GM19372 (cell line): ENCODE data around the gene ATP5F1E.
"Not testable (repeated sequence)": the region's sequence is repeated elsewhere in the genome, so short reads cannot be mapped to it uniquely, and the experiment has no call there.

Experiments used
- ATAC-seq: cut with Tn5 transposase; IDR thresholded peaks from one replicate; pipeline ENCODE4 v1.9.1; 2021; ENCODE audit warnings: mild to moderate bottlenecking, low read depth, moderate library complexity; ENCODE audit not compliant: unreplicated experiment

ATP5F1E gene

DNA sequence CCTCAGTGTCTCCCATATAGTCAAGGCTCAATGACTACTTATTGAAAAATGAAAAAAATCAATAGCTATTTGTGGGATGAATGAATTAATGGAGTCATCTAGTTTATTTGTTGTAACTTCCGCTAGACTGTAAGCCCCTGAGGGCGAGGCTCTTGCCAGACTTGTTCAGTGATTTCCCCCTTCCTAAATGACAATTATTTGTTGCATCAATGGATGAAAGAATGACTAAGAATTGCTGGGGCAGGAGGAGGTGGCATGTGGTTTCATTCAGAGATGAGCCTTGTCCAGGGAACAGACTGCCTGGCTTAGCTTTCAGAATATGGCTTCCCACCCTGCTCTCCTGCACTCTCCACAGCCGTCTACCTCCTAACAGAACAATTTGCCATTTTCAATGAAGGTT, 11.6 kb upstream of the ATP5F1E start:
- ATAC-seq = no peak

DNA sequence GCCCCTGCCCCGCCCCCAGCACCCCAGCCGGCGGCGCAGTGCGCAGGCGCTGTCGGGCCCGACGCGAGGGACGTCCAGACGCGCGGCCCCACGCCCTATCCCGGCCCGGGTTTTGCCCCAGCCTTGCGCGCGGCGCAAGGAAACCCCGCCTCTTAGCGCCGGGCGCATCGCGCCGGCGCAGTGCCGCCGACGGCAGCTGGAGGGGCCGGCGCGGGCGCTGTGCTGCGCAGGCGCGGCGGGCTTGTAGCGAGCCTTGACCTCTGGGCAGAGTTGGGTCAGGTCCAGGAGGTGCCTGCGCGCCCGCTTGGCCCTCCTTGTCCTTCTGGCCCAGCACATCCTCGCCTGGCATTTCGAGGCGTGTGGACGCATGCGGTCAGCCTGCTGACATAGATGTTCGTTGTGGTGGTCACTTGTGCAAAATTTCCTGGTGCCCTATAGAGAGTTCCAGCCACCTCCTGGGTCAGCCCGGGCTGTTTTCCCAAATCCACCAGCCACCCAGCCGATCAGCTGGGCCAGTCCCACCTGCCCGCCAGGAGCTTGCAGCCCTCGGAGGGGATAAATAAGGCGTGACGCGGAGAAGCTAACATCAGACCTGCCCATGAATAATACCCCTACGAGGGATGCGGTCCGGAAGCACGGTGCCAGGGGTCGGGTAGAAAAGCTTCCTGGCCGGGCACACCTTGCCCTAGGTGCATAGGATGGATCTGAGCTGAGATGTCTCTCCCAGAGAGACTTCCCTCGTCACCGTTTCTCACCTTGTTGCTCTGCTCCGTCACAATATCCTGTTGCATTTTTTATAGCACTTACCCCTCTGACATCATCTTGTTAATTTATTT, 10.9 kb upstream of the ATP5F1E start:
- peak; percentile 94 for ATAC-seq

DNA sequence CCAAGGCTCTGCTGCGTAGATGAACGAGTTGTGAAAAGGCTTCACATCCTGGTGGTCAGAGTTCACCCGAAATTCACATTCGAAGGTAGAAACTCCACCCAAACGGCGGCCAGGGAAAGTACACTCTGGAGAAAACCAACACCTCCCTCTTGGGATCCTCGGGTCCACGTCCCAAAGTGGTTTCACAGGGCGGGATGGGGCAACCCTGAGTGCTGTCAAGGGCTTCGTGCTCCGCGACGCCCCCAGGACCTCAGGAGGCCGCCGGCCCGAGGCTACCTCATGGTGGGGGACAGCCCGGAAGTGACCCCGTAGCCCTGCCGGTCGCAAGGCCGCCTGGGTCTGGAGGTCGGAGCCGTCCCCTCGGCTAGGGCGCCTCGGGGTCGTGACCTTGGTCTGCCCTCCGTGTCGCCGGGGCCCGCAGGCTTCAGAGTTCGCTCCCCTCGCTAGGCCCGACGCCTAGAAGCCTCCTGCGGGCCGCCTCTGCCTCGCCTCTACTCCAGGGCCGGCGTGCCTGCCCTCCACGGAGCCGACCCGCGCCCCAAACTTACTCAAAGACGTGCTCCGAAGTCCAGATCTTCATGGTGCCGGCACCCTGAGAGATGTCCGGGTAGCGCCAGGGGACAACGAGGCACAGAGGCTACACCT, 10.1 kb upstream of the ATP5F1E start, which contains the start of gene PRELID3B:
TSS of gene PRELID3B (minus strand) at position 636 of the 645 bp plus-strand sequence. CDS start at position 580, 56 bp downstream.
- peak; percentile 35 for ATAC-seq

DNA sequence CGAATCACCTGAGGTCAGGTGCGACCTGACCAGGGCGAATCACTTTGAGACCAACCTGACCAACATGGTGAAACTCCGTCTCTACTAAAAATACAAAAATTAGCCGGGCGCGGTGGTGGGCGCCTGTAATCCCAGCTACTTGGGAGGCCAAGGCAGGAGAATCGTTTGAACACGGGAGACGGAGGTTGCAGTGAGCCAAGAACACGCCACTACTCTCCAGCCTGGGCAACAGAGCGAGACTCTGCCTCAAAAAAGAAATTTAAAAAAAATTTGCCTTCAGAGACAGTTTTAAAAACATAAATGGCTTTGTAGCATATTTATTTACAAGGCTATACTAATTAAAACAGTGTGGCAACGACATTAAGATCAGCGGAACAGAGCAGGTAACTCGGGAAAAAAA, 9.4 kb upstream of the ATP5F1E start:
- not testable (repeated sequence) for ATAC-seq

DNA sequence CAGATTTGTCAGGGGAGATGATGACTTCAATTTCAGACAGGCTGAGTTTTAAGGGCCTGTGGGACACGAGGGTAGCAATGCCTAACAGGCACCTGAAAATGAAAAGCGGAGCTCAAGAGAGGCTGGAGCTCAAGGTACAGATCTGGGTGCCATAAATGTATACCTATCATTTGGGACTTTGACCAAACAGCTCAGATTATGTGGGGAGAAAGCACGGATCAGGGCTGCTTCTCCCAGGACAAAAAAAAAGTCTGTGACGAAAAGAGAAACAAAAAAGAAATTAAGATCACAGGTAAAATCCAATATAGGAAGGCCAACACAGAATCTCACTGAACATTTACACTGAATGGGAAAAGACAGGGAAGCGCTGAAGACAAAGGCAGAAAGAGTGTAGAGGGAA, 8.5 kb upstream of the ATP5F1E start:
- ATAC-seq = no peak

DNA sequence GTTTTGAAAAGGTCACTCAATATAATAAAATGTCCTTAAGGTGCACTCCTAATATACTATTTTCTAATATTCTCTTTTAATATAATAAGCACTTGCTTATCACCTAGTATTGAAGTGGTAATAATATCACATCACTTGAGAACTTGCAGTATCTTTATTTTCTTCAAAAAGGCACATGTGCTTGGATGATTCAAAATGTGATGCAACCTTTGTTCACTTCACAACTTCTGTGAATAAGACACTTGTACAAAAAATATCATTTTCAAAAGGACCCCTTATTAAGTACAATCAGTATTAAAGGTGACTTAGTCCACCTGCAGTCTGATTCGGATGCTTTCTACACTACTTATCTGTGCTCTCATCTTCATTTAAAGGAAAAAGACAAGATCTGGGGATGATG, 7.1 kb upstream of the ATP5F1E start:
- ATAC-seq = no peak

DNA sequence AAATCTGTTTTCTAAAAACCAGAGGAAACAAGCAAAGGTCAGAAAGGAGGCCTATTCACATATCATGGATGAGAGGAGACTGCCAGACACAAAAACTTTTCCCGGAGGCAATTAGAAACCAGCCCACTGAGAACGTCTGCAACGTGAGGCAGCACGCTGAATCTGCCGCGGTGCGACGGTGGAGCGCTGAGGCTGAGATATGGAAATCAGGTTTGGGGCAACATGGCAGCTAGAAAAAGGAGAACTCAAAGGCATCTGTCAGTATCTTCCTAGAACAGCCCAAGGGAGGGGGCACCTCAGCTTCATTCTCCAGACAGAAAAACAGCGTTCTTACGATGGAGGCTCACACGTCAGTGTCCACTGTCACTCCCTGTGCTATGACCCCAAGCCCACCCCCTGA, 5.3 kb upstream of the ATP5F1E start:
- no peak for ATAC-seq

DNA sequence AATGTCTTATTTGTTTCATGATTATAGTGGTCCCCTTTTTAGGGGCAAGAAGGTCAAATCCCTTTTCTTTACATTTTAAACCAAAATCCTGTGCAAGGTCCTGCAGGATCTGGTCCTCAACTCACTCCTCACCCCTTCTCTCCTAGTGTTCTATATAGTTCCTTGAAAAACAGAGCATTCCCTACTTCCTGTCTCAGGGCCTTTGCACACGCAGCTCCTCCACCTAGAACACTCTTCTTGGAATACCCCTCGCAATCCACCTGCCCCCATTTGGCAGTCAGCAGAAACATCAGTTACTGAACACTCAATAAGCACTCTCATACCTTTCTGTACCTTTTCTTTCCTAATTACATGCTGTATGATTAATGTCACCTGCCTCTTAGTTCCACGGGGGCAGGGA, 3.2 kb upstream of the ATP5F1E start:
- no peak for ATAC-seq

DNA sequence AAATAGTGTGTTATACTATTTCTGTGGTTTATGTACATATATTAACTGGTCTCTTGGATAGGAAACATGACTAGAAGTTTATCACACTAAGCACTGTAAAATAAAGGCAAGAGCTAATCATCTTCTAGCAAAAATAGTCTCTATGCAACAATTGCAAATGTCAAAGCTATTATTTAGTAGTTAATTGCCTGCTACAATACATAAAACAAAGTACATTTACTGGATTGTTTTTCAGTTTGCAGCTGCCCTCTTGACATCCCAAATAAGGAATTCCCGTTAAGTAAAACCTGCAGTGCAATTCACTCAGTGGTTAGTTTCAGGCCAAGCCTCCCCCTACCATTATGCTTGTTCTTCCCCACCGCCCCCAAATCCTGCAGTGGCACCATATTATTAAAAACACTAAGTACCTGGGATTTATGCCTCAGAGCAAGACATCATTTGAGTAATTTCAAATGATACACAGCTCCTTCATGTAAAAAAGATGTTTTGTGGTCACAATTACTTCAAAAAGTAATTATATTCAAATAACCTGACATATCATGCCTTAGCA, 1.6 kb upstream of the ATP5F1E start:
- ATAC-seq = no peak

DNA sequence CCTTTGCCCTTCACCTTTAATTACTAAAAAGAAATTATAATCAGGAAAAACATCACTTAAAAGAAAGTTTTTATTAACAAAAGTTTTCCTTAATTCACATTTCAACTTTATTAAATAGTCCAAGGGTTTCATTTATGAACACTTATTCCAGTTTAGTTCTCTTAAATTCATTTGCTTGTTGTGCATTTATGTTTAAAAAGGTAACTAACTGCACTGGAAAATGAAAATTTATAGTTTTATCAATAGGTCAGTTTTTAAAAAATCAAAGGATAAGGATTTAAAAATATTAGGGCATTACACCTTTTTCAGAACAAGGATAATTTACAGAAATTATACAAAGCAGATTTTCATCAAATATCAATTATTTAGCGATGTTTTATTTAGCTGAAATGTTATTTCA, 958 bp upstream of the ATP5F1E start:
- no peak for ATAC-seq

DNA sequence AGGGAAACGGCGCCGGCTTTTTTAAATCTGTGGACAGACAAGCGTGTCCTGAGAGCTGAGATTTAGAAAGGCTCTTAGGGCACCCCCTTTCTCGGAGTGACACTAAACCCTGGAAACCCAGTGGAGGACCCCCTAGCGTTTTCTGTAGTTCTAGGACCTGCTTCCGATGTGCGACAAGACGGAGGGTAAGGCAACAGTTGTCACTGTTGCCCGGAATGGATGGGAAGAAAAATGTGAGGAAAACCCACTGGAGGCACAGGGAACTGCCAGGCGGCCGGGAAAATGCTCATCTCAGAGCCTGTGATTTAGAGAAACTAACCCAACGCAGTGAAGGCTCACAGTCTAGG, 551 bp upstream of the ATP5F1E start:
- no peak for ATAC-seq

DNA sequence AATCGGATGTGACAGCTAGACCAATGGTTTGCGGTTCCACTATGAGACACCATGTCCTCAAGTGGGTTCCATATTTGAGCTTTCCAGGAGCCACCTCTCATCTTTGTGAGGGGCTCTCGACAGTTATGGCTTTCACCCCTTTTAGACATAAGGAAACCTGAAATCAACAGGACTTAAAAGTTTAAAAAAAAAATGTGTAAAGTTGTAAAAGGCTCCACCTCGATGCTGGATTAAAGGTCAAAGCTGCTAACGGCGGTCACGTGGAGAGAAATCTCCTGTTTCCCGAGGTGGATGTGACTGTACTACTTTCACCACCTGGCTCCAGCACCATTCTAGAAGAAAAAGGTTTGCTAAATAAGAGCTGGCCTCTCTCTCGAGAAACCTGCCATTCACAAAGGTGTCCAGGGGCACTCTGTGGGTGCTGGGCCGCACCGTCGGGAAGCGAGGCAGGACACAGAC, 542 bp downstream of the ATP5F1E start:
- ATAC-seq = no peak

DNA sequence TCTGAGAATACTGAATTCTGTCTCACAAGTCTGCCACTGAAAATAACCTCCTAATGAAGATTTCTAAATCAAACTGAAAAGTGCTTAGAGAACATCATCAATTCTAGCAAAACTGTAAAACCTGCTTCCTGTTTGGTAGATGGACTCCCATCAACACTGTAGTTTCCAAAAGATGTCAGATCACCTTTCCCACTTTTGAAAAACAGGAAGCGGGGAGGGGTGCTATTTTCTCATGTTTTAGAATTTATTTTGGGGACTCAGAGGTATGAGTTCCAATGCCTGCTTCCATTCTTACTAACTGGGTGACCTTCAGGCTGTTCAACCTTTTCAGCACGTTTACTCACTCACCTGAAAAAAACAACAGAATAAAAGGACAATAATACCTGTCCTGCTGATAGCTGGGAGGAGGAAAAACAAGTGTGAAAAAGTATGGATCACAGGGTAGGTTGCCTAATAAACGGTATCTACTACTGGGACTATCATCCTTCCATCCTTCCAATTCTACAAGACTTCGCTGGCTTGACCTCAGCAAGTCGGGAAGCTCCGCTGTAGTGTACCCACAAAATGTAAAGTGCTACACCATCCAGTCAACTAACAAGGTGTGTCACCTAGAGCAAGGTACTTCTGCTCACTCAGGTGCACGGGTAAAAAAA, 1.1 kb downstream of the ATP5F1E start:
- ATAC-seq = no peak

DNA sequence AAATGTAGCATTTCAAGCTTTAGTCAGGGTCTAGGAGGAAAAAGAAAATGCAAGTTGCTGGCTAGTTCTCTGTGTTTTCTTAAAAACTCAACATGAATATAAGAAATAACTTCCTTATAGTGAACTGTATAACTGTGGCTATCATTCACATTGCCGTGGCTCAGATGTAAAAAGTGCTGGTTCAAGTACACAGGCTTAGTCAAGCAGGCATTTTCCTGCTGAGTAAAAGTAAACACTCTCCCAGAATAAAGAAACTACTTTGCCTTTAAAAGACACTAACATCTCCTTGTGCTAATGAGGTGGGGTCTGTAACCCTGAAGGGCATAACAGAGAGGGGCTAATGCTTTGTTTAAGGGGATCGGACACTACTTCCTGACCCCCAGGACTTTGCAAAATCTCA, 3.3 kb downstream of the ATP5F1E start:
- ATAC-seq = no peak

DNA sequence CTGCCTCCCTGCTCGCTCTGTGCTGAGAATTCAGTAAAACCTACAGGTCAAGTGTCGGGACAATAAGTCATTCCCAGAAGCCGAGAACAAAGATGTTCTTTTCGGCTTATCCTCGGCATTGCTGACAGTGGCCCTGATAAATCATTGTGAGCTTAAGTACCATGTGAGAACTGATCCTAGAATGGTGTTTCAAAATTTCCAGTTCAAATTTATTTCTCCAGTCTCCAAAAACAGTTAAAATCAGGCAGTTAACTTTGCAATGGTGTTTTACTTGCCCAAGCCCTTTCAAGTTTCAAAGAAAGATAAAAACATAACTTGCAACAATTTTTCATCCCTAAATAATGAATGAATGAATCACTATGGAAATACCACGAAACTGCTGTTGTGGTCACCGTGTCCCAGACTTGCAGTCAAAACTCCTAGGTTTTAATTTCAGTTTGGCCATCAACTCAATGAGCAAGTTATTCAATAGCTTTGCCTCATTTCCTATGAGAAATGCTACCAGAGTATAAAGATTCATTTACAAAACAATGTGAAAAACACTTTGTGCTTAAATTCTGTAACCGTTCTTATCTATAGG, 4.3 kb downstream of the ATP5F1E start:
- ATAC-seq = no peak

DNA sequence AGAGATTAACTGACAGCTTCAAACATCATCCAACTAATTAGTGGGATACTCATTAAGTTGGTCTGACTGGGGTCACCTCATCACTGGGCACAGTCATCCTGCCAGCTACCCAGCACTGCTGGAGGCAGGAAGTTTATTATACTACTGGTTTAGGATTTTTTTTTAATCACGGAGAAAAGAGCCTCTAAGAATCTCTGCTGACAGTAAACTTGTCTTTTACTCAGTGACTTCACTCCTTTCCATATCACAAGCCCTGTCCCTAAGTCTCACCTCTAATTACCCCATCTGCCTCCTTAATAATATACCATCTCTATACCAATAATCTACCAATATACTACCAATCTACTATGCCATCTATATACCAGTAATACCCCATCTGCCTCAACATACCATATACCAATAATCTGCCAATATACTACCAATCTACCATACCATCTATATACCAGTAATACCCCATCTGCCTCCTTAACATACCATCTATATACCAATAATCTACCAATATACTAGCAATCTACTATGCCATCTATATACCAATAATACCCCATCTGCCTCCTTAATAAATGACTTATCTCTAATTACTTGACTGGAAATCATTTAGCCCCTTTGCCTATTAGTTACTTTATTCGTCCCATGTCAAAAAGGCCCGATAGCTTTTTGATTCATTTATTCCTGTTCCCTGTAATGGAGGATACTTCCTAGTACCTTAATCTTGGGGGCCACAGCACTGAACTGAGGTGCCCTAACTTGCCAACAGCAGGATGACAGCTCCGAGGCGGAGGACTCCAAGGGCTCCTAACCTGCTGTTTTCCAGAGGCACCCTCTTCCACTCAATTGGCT, 5.0 kb downstream of the ATP5F1E start:
- ATAC-seq = no peak

DNA sequence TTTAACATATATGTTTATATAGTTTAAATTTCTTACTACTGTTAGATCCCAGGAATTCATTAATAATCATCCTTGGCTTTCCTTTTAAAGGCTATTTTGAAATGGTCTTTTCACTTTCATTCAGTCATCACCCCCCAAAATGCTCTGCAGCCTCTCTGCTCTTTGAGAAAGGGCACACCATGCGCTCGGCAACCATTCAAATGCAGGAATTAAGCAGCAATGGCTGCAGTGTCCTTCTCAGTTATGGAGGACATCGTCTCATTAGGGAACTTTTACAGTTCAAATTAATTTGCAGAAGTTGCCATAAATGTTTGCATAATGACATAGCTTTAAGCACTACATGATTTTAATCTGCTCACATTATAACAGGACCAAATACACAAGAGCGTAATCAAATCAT, 6.6 kb downstream of the ATP5F1E start:
- ATAC-seq = no peak

DNA sequence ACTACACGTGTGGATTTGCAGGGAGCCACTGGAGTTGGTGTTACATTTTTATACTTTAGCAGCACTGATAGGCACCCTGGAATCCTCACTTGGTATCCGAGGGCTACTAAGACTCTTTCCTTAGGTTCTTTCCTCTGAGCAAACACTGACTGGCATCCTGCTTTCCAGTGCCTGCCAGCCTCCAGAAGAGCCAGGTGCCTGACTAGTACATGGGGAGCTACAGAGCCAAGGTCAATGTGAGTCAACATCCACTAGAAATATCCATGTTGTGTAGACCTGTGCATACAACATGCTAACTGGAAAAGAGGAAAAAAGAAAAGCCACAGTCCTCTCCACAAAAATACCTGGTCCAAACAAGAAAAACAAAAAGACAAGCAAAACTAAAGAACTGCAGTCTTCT, 7.0 kb downstream of the ATP5F1E start:
- ATAC-seq = no peak

DNA sequence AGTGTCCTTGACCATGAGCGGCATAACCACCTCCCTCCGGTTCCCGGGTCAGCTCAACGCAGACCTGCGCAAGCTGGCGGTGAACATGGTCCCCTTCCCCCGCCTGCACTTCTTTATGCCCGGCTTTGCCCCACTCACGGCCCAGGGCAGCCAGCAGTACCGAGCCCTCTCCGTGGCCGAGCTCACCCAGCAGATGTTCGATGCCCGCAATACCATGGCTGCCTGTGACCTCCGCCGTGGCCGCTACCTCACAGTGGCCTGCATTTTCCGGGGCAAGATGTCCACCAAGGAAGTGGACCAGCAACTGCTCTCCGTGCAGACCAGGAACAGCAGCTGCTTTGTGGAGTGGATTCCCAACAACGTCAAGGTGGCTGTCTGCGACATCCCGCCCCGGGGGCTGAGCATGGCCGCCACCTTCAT, 8.0 kb downstream of the ATP5F1E start:
- ATAC-seq = no peak

DNA sequence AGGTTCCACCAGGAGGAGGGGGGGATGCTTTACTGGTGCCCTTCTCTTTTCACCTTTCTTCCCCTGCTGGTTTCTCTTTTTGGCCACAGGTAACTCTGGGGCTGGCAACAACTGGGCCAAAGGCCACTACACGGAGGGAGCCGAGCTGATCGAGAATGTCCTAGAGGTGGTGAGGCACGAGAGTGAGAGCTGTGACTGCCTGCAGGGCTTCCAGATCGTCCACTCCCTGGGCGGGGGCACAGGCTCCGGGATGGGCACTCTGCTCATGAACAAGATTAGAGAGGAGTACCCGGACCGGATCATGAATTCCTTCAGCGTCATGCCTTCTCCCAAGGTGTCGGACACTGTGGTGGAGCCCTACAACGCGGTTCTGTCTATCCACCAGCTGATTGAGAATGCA, 8.5 kb downstream of the ATP5F1E start:
- ATAC-seq = no peak
